ENCODE data around the gene CD2BP2. TPM values are rescaled to one million over a fixed set of nuclear protein-coding genes. Genes with fewer than 3 reads are reported as not detected.

CD2BP2 gene
- total RNA-seq, 4 donors from 2014 or later, result 31.8 to 42.7 (median 36.1) TPM

- peaks cover 0 to 37% (median 0%) of the 10 kb centered on the region in 3 donors for H3K36me3 ChIP-seq
- H3K27me3 ChIP-seq, result no peaks in the 10 kb centered on the region
- 67 to 68% methylated on average over 9 to 10 of the region's 10 CpGs for WGBS, 2 donors
- H3K9me3 ChIP-seq, result no peaks in the 10 kb centered on the region
- no peak for TF ChIP-seq EP300 (IDR thresholded peaks at IDR 0.05)
- TF ChIP-seq POLR2A (IDR thresholded peaks at IDR 0.05), result no peak
- TF ChIP-seq, protein P1, sequence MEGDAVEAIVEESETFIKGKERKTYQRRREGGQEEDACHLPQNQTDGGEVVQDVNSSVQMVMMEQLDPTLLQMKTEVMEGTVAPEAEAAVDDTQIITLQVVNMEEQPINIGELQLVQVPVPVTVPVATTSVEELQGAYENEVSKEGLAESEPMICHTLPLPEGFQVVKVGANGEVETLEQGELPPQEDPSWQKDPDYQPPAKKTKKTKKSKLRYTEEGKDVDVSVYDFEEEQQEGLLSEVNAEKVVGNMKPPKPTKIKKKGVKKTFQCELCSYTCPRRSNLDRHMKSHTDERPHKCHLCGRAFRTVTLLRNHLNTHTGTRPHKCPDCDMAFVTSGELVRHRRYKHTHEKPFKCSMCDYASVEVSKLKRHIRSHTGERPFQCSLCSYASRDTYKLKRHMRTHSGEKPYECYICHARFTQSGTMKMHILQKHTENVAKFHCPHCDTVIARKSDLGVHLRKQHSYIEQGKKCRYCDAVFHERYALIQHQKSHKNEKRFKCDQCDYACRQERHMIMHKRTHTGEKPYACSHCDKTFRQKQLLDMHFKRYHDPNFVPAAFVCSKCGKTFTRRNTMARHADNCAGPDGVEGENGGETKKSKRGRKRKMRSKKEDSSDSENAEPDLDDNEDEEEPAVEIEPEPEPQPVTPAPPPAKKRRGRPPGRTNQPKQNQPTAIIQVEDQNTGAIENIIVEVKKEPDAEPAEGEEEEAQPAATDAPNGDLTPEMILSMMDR (IDR thresholded peaks at IDR 0.05), result no peak
- DNase-seq (ENCODE audit: low spot score in 2 of 2), result no peak
- peak overlapping the region; percentile 70 to 89 (median 76) for H3K4me3 ChIP-seq
- peaks cover 0 to 56% (median 23%) of the 10 kb centered on the region in 4 donors for H3K4me1 ChIP-seq
- peak overlapping the region in 3 of 4 donors; percentile 79 to 91 (median 88) for H3K27ac ChIP-seq
Observed at GRCh38 chr16:30367349-30368009, 12.4 kb upstream of the CD2BP2 start.

DNA sequence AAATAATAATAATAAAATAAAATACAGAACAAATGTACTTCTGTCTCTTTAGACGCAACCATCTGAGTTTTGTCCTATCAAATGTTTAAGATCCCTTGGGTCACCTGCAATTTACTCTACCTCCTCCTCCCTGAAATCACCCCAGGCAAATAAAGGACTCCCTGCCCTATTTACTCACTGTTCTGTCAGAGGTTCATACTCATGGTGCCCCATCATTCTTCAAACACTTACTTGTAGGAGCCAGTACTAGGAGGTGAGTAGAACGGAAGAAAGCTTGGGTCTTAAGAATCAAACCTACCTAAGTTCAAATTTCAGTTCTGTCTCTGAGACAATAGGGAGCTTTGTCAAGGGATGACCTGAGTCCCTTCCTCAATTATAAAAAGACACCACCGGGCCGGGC lies 11.4 kb upstream of the CD2BP2 start:
- Histone ChIP-seq H3K27me3 (no peaks in the 10 kb centered on the region), H3K4me3 (no peak overlapping the region), H3K9me3 (no peaks in the 10 kb centered on the region), H3K4me1 (peaks cover 0 to 52% (median 23%) of the 10 kb centered on the region in 4 donors), H3K27ac (no peak overlapping the region), H3K36me3 (peaks cover 0 to 44% (median 0%) of the 10 kb centered on the region in 3 donors)
- DNase-seq (ENCODE audit: low spot score in 2 of 2), result no peak
- 65 to 83% methylated on average over 4 of the region's 4 CpGs for WGBS, 2 donors
- TF ChIP-seq, protein P1 (IDR thresholded peaks at IDR 0.05), result no peak
- no peak for TF ChIP-seq POLR2A (IDR thresholded peaks at IDR 0.05)
- no peak for TF ChIP-seq EP300 (IDR thresholded peaks at IDR 0.05)

DNA sequence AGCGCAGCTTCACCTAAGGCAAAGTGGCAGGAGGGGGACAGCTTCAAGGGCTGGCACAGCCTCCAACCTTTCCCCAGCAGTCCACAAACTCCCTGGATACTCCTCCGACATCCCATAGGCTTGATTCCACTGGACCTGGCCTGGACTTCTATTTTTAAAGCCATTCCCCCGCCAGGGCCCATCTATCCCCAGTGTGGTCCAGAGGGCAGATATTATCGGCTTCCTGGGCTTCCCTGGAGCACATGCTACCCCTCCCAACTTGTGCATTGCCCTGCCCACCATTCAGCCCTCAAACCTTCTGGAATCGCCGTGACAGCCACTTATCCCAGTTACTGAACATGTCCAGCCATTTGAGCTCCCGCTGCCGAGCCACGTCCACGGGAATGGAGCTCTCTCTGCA lies 10.1 kb upstream of the CD2BP2 start:
- TF ChIP-seq, protein P1 (IDR thresholded peaks at IDR 0.05), result no peak
- no peak for TF ChIP-seq EP300 (IDR thresholded peaks at IDR 0.05)
- TF ChIP-seq POLR2A (IDR thresholded peaks at IDR 0.05), result no peak
- Histone ChIP-seq H3K9me3 (no peaks in the 10 kb centered on the region), H3K36me3 (peaks cover 0 to 56% (median 0%) of the 10 kb centered on the region in 3 donors), H3K4me1 (peaks cover 0 to 47% (median 21%) of the 10 kb centered on the region in 4 donors), H3K4me3 (no peak overlapping the region), H3K27ac (no peak overlapping the region), H3K27me3 (no peaks in the 10 kb centered on the region)
- WGBS, 2 donors, result 71 to 76% methylated on average over 10 of the region's 10 CpGs
- no peak for DNase-seq (ENCODE audit: low spot score in 2 of 2)

DNA sequence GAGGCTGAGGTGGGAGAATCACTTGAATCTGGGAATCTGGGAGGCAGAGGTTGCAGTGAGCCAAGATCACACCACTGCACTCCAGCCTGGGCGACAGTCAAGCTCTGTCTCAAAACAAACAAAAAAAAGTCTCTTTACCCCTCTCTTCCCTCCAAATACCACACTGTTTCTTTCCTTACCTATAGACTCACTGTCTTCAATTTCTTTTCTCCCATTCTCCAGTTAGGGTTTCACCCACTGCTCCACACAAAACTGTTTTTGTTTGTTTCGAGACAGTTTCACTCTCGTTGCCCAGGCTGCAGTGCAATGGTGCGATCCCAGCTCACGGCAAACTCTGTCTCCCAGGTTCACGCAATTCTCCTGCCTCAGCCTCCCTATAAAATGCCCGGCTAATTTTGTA lies 6.1 kb upstream of the CD2BP2 start:
- H3K9me3 ChIP-seq, result no peaks in the 10 kb centered on the region
- no peak for DNase-seq (ENCODE audit: low spot score in 2 of 2)
- H3K4me1 ChIP-seq, result peaks cover 0 to 31% (median 2%) of the 10 kb centered on the region in 4 donors
- 85 to 88% methylated on average over 7 of the region's 7 CpGs for WGBS, 2 donors
- H3K4me3 ChIP-seq, result no peak overlapping the region
- TF ChIP-seq, protein P1 (IDR thresholded peaks at IDR 0.05), result no peak
- TF ChIP-seq EP300 (IDR thresholded peaks at IDR 0.05), result no peak
- TF ChIP-seq POLR2A (IDR thresholded peaks at IDR 0.05), result no peak
- H3K27ac ChIP-seq, result no peak overlapping the region
- H3K36me3 ChIP-seq, result peaks cover 3 to 91% (median 4%) of the 10 kb centered on the region in 3 donors
- H3K27me3 ChIP-seq, result no peaks in the 10 kb centered on the region

- TF ChIP-seq POLR2A (IDR thresholded peaks at IDR 0.05) (no peak), EP300 (IDR thresholded peaks at IDR 0.05) (no peak)
- TF ChIP-seq, protein P1 (IDR thresholded peaks at IDR 0.05), result no peak
- no peak overlapping the region for H3K4me3 ChIP-seq
- H3K36me3 ChIP-seq, result peaks cover 3 to 77% (median 4%) of the 10 kb centered on the region in 3 donors
- no peaks in the 10 kb centered on the region for H3K27me3 ChIP-seq
- H3K9me3 ChIP-seq, result no peaks in the 10 kb centered on the region
- 74 to 84% methylated on average over 6 of the region's 6 CpGs for WGBS, 2 donors
- H3K4me1 ChIP-seq, result peaks cover 0 to 25% (median 4%) of the 10 kb centered on the region in 4 donors
- DNase-seq (ENCODE audit: low spot score in 2 of 2), result no peak
- H3K27ac ChIP-seq, result no peak overlapping the region
Observed at GRCh38 chr16:30359871-30360170, 4.7 kb upstream of the CD2BP2 start.

All from tibial nerve (tissue), 4 donors.